ENCODE results near the gene UBE3B. TPM values are rescaled to one million over a fixed set of nuclear protein-coding genes. Genes with fewer than 3 reads are reported as not detected.

Gene UBE3B
- total RNA-seq, 1 donor from 2014 or later = 39.1 TPM

DNA sequence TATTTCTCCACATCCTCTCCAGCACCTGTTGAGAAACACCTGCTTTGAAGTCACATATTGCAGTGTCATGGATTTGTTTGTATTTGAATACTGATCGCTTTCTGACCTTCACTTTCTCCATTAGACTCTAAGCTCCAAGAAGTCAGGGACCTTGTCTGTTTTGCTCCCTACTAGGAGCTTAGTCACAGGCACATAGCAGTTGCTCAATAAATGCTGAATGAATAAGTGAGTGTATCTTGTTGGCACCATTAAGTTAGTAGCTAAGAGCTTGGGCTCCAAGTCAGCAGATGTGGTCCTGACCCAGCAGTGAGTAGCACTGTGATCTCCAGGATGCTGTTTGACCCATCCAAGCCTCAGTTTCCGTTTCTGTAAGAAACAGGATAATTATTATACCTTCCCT is 106.3 kb downstream of the UBE3B start:
- Histone ChIP-seq H3K27me3 (no peaks in the 10 kb centered on the region), H3K27ac (no peak overlapping the region), H3K4me3 (no peak overlapping the region), H3K4me1 (no peaks in the 10 kb centered on the region), H3K36me3 (peaks cover 41% of the 10 kb centered on the region), H3K9me3 (no peaks in the 10 kb centered on the region)
- intact Hi-C loops (cut with DNase I) = no loop called here
- DNase-seq = no peak
- no peak for TF ChIP-seq CTCF (IDR thresholded peaks at IDR 0.05)
- no peak for ATAC-seq

Other genes with a start within 250 kb of the UBE3B start
- gene FOXN4, start 168.3 kb upstream of the UBE3B start, total RNA-seq = not detected
- gene MYO1H, start 129.7 kb upstream of the UBE3B start, total RNA-seq = 0.64 TPM
- 66.8 TPM for gene KCTD10, start 334 bp upstream of the UBE3B start, total RNA-seq
- 58.0 TPM for gene MMAB, start 95.9 kb downstream of the UBE3B start, total RNA-seq
- gene MVK, start 96.2 kb downstream of the UBE3B start, total RNA-seq = 27.3 TPM
- gene FAM222A, start 236.2 kb downstream of the UBE3B start, total RNA-seq = 6.2 TPM

Measured in upper lobe of right lung (tissue), 1 donor.